Hematopoietic multipotent progenitor cell treated with erythropoietin and hydrocortisone succinate and interleukin-3 and kit ligand, for 6 days (in vitro differentiated cells): ENCODE data around the gene TTC28.
A peak's percentile ranks its signal among the peaks of the same experiment; 100 is the strongest.
"Not testable (repeated sequence)": the region's sequence is repeated elsewhere in the genome, so short reads cannot be mapped to it uniquely, and the experiment has no call there.

Source experiments
- DNase-seq: peaks from one replicate; pipeline ENCODE4 v3.0.0-alpha.2; 2015

TTC28 gene

GRCh38 chr22:28220626-28221363 is 458.8 kb downstream of the TTC28 start:
- no peak for DNase-seq

GRCh38 chr22:28217277-28217676 is 462.4 kb downstream of the TTC28 start:
- no peak for DNase-seq

- DNase-seq, result not testable (repeated sequence)
Measured at GRCh38 chr22:28214750-28215149, 464.9 kb downstream of the TTC28 start.

GRCh38 chr22:28209457-28209856 is 470.2 kb downstream of the TTC28 start:
- DNase-seq, result not testable (repeated sequence)

GRCh38 chr22:28208787-28209186 is 470.9 kb downstream of the TTC28 start:
- no peak for DNase-seq

- no peak for DNase-seq
Measured at GRCh38 chr22:28208036-28208435, 471.6 kb downstream of the TTC28 start.

- no peak for DNase-seq
Measured at GRCh38 chr22:28207281-28208030, 472.2 kb downstream of the TTC28 start.

GRCh38 chr22:28205926-28206325 is 473.7 kb downstream of the TTC28 start:
- DNase-seq, result no peak

- DNase-seq, result no peak
Measured at GRCh38 chr22:28204382-28204781, 475.3 kb downstream of the TTC28 start.

GRCh38 chr22:28203286-28203685 is 476.4 kb downstream of the TTC28 start:
- DNase-seq, result no peak

GRCh38 chr22:28198692-28199091 is 480.9 kb downstream of the TTC28 start:
- no peak for DNase-seq

GRCh38 chr22:28191571-28191970 is 488.1 kb downstream of the TTC28 start:
- not testable (repeated sequence) for DNase-seq

- no peak for DNase-seq
Measured at GRCh38 chr22:28188178-28188879, 491.3 kb downstream of the TTC28 start.

GRCh38 chr22:28187612-28188011 is 492.0 kb downstream of the TTC28 start:
- no peak for DNase-seq

- no peak for DNase-seq
Measured at GRCh38 chr22:28186641-28187040, 493.0 kb downstream of the TTC28 start.

- no peak for DNase-seq
Measured at GRCh38 chr22:28185130-28185529, 494.5 kb downstream of the TTC28 start.

GRCh38 chr22:28183078-28183860 is 496.4 kb downstream of the TTC28 start:
- DNase-seq, result peak; percentile 65

GRCh38 chr22:28180804-28181731 is 498.6 kb downstream of the TTC28 start:
- DNase-seq, result no peak

GRCh38 chr22:28179392-28179791 is 500.2 kb downstream of the TTC28 start:
- DNase-seq, result no peak

GRCh38 chr22:28175730-28176492 is 503.7 kb downstream of the TTC28 start:
- DNase-seq, result no peak

GRCh38 chr22:28174509-28174908 is 505.1 kb downstream of the TTC28 start:
- DNase-seq, result no peak
